GM19467 (cell line): ENCODE results near the gene MAPK8IP2.
A peak's percentile ranks its signal among the peaks of the same experiment; 100 is the strongest.
"Not testable (repeated sequence)": the region's sequence is repeated elsewhere in the genome, so short reads cannot be mapped to it uniquely, and the experiment has no call there.

Source experiments
- ATAC-seq: cut with Tn5 transposase; IDR thresholded peaks from one replicate; pipeline ENCODE4 v1.9.1; 2021; ENCODE audit warnings: mild to moderate bottlenecking, moderate library complexity; ENCODE audit not compliant: unreplicated experiment

The MAPK8IP2 gene

DNA sequence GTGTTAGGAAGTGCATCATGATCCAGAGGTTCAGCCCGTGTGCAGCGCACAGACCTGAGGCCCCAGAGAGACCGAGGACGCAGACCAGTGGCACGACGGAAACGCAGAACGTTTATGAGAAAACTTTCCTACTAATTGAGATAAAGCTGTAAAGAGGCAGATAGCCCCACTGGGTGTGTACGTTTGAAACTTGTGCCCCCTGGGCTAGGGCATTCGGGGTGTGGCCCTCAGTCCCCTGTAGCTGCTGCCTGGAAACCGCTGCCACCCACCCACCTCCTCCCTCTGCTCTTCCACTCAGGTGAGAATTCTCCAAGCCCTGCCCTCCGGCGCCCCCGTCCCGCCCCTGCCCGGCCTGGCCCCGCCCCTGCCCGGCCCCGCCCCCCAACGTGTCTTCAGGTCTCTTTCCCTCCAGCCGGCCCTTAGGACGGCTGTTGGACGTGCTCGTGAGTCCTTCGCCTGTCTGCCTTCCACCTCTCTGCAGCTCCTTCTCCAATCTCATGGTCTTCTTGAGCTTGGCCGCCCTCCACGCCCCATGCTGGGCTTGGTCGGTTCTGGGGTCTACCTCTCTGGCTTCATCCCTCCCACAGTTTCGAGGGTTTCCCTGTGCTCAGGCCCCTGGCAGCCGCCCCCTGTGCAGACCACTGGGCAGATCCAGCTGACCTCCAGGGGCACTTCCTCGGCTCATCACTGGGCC lies 12.1 kb downstream of the MAPK8IP2 start:
- no peak for ATAC-seq

DNA sequence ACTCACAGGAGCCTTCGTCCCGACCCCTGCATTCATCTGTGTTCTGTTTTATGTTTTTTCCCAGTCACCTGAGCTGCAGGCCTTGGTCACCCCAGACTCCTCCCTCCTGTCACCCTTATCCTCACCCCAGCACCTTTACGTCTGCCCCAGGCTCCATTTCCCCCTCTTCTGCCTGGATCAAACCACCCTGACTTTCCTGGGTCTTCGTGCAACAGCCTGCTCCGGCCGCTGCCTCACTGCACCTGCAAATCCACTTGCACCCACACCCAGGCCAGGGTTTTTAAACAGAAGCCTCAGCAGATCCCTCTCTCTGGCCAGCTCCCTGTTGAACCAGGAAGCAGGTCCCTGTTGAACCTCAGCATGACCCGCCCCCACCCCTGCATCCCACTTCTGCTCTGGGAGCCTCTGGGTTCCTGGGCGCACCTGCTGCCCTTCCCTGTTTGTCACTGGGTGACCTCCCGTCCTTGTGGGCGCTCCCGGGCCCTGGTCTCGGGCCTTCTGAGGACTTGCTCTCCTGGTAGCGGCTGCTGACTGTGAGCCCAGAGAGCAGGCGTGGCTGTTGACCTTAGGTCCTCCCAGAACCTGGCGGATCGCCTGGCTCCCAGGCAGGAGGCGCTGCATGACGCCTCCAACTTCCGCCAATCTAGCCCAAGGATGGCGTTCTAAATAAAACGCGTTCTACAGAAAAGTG lies 12.8 kb downstream of the MAPK8IP2 start:
- no peak for ATAC-seq

DNA sequence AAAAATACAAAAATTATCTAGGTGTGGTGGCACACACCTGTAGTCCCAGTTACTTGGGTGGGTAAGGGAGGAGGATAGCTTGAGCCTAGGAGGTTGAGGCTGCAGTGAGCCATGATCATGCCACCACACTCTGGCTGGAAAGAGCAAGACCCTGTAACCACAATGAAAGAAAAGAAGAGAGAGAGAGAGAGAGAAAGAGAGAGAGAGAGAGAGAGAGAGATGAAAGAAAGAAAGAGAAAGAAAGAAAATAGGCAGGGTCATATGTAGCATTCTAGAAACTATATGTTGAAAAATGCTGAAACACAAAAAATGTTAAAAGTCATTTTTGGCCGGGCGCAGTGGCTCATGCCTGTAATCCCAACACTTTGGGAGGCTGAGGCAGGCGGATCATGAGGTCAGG lies 13.7 kb downstream of the MAPK8IP2 start:
- not testable (repeated sequence) for ATAC-seq

- peak; percentile 37 for ATAC-seq
Measured at GRCh38 chr22:50620593-50621355, 20.2 kb downstream of the MAPK8IP2 start.

DNA sequence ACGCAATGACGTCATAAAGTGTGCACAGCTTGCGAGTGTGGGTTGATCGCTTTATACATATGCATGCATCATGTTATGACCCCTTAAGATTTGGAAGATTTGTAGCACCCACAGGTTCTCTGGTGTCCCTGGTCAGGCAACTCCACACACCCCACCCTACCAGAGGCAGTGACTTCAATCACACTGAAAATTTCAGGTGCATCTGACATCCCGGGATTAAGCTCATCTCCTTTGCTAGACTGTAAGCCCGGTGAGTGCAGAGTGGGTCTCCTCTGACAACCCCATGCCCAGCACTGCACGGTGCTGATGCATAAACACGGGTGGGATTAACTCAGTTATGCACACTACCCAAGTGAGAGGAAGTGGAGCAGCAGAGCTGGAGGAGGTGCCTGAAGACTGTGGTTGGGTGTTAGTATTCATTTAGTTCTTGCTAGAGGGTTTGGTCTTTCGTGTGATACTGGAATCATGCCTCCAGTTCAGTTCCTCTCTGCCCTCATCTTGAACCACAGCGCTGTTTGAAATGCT lies 20.8 kb downstream of the MAPK8IP2 start:
- peak; percentile 41 for ATAC-seq

DNA sequence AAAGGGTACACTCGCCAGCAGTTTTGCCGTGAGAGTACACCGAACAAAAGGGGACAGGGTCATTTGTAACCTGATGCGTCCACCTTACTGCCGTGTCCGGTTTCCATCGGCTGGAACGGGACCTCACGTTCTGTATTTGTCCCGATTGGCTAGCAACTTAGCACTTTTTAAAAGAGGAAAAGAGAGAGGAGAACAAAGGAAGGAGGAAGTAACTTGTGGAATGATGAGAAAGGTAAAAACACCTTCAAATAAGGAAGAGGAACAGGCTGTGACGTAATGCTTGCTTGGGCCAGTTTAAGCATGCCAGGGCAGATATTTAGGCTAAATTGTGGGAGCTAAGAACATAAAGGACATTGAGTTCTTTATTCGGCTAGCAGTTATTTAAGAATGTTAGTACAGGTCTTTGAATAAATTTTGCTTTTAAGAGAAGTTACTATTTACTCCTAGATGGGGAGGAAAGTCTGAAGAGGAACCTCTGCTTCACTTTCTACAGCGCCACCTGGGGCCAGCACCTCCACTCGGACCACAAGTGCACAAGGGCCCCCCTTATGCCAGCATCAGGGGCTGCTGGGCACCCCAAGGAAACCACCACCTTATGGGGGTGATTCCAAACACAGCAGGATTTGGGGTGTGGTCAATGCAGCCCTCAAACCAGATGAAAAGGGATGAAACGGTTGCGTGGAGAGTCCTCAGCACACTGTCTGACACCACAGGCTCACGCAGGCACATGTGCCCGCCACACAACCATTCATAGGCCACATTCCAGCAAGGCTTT lies 21.5 kb downstream of the MAPK8IP2 start:
- ATAC-seq = no peak

GRCh38 chr22:50622723-50623327 lies 22.2 kb downstream of the MAPK8IP2 start:
- ATAC-seq = no peak

GRCh38 chr22:50624347-50625130 lies 23.9 kb downstream of the MAPK8IP2 start:
- no peak for ATAC-seq

DNA sequence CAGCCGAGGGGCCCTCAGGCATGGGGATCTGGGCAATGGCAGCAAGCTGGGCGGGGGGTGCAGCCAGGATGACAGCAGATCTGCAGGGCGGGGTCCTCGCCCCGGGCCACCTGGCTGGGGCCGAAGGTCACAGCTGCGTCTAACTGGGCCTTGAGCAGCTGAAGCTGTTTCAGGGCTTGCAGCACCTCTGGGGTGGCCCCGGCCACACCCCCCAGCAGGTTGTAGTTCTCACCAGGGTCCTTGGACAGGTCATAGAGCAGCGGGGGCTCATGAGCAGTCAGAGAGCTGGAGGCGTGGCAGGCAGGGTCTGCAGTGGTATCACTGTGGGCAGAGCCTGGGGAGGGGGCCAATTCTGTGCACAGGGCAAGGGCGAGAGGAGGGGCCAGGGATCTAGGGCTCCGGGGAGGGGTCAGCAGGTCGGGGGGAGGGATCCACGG lies 24.6 kb downstream of the MAPK8IP2 start:
- no peak for ATAC-seq

GRCh38 chr22:50625568-50626313 lies 25.1 kb downstream of the MAPK8IP2 start:
- ATAC-seq = no peak

- no peak for ATAC-seq
Measured at GRCh38 chr22:50626314-50626849, 25.8 kb downstream of the MAPK8IP2 start.

- ATAC-seq = no peak
Measured at GRCh38 chr22:50626850-50627641, 26.5 kb downstream of the MAPK8IP2 start.

DNA sequence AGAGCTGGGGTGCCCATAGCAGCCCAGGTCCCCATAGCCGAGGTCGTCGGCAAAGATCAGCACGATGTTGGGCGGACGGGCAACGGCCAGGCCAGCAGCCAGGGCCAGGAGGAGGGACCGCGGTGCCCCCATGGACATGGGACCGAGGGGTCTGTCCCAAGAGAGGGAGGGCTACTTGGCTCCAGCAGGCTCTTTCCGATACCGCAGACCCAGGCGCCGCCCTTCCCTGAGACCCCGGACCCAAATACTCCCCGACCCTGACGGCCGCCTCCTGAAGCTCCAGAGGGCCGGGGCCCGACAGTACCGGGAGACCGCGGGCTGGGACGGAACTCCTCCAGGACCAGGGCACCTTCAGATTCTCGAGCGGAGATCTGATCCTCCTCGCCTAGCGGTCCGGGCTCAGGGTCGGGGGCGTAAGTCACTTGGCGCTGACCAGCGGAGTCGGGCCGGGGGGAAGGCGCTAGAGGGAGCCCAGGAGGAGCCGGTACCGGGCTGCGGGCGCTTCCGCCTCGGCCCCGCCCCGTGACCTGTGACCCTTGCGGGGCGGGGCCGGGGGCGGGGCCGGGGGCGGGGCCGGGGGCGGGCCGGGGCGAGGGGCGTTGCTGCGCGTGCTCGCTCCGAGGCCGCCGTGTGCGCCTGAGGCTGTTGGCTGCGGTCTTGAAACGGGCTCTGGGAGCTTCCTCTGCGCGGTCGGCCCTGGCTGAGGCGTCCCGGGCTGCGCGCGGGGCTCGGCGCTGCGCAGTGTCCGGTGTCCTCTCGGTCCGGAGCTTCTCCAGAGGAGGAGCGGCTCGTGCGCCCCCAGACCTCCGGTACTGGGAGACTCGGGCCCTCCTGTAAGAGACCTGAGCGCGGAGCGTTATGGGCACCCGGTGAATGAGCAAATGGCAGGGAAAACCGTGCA lies 27.3 kb downstream of the MAPK8IP2 start, which contains the start of gene ARSA:
Gene ARSA (minus strand): TSS at position 511 of the 901 bp plus-strand sequence. CDS start 373 bp downstream, at position 138.
- peak; percentile 58 for ATAC-seq

DNA sequence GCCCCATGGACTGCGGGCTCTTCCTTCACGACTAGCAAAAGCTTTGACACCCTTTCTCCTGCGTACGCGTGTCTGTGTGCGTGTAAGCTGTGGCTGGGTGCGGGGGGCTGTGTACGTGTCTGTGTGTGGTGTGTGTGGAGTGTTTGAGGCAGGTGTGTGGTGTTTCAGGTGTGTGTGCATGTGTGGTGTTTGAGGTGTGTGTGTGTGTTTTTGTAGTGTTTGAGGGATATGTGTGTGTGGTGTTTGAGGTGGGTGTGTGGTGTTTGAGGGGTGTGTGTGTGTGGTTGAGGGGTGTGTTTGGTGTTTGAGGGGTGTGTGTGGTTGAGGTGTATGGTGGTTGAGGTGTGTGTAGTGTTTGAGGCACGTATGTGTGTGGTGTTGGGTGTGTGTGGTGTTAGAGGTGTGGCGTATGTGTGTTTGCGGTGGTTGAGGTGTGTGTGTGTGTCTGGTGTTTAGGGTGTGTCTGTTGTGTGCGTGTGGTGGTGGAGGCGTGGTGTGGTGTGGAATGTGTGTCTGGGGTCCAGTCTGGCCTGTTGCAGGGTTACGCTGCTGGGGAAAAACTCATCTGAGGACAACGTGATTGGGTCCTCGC lies 28.0 kb downstream of the MAPK8IP2 start:
- ATAC-seq = no peak

DNA sequence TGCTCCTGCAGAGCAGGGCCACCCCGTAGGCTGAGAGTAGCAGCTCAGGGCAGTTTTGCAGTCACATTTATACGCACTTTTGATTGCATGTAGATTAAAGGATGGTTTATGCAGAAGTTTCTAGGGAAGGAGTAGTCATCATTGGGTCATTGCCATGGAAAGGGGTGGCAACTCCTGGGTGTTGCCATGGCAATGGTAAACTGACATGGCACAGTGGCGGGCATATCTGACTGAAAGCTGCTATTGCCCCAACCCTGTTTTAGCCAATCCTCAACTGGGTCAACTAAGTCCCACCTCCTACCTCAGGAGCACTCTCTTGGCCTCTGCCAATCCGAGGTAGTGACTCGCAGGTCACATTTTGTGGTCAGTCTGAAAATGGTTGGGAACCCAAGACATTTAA lies 29.8 kb downstream of the MAPK8IP2 start:
- no peak for ATAC-seq

DNA sequence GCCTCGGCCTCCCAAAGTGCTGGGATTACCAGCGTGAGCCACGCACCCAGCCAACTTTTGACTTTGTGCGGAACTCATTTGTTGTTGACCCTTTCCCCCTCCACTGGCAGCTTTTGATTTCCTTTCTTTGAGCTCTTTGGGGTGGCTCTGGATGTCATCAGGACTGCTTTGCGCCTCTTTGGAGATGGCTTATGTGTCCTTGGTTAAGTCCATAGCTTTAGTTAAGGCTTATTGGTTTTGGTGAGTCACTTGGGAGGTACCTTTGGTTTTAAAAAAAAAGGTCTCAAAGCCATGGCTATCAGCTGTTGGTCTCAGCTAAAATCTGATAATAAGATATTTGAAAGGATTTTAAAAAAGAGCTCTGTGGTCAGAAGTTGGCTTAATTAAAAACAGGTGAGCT lies 32.5 kb downstream of the MAPK8IP2 start:
- ATAC-seq = no peak
